Trophoblast cell (in vitro differentiated cells and primary cell): ENCODE data around the gene PTPA.

Experiments
- DNase-seq, 2 donors: peaks; one replicate each; pipeline ENCODE4 v3.0.0-alpha.2; 2016
- H2AFZ ChIP-seq: 2 replicates; pipeline ENCODE4 v1.6.1; 2013; ENCODE audit warnings: low read length, moderate library complexity, mild to moderate bottlenecking; ENCODE audit not compliant: insufficient read depth, poor library complexity
- H2AK5ac ChIP-seq: 2 replicates; pipeline ENCODE4 v1.6.1; 2013; ENCODE audit warnings: mild to moderate bottlenecking, low read length
- H2BK120ac ChIP-seq: 2 replicates; pipeline ENCODE4 v1.6.1; 2013; ENCODE audit warnings: low read length, mild to moderate bottlenecking, moderate library complexity; ENCODE audit not compliant: insufficient read depth, poor library complexity
- H2BK12ac ChIP-seq: 2 replicates; pipeline ENCODE4 v1.6.1; 2013; ENCODE audit warnings: mild to moderate bottlenecking, low read length, moderate library complexity
- H2BK5ac ChIP-seq: 2 replicates; pipeline ENCODE4 v1.6.1; 2013; ENCODE audit warnings: low read length, low read depth, moderate library complexity, mild to moderate bottlenecking; ENCODE audit not compliant: poor library complexity
- H3K14ac ChIP-seq: 2 replicates; pipeline ENCODE4 v1.6.1; 2013; ENCODE audit warnings: mild to moderate bottlenecking, low read length
- H3K18ac ChIP-seq: 2 replicates; pipeline ENCODE4 v1.6.1; 2013; ENCODE audit warnings: mild to moderate bottlenecking, low read length
- H3K23ac ChIP-seq: 2 replicates; pipeline ENCODE4 v1.6.1; 2013; ENCODE audit warnings: low read length
- H3K27ac ChIP-seq: 2 replicates; pipeline ENCODE4 v1.5.1; 2013; ENCODE audit warnings: low read depth, mild to moderate bottlenecking, inconsistent platforms, low read length, moderate library complexity
- H3K27me3 ChIP-seq: 2 replicates; pipeline ENCODE4 v1.6.1; 2013; ENCODE audit warnings: inconsistent platforms, mild to moderate bottlenecking, low read length, moderate library complexity; ENCODE audit not compliant: insufficient read depth
- H3K36me3 ChIP-seq, 2 experiments: 1 replicate in 1 of 2; 2 replicates in 1 of 2; pipeline ENCODE4 v1.6.1; 2013; ENCODE audit warnings: low read length in 2 of 2, mild to moderate bottlenecking in 2 of 2, moderate library complexity in 1 of 2; ENCODE audit not compliant: insufficient read depth in 2 of 2, control insufficient read depth in 1 of 2
- H3K4ac ChIP-seq: 2 replicates; pipeline ENCODE4 v1.6.1; 2013; ENCODE audit warnings: low read depth, mild to moderate bottlenecking, low read length, moderate library complexity
- H3K4me1 ChIP-seq, 2 experiments: 1 replicate in 1 of 2; 2 replicates in 1 of 2; pipeline ENCODE4 v1.6.1; 2013; ENCODE audit warnings: low read length in 2 of 2, mild to moderate bottlenecking in 2 of 2, moderate library complexity in 1 of 2; ENCODE audit not compliant: insufficient read depth in 2 of 2, control insufficient read depth in 1 of 2
- H3K4me2 ChIP-seq: 2 replicates; pipeline ENCODE4 v1.6.1; 2013; ENCODE audit warnings: inconsistent platforms, mild to moderate bottlenecking, low read length, moderate library complexity
- H3K4me3 ChIP-seq: 2 replicates; pipeline ENCODE4 v1.5.1; 2013; ENCODE audit warnings: mild to moderate bottlenecking, low read depth, low read length, inconsistent platforms
- H3K79me1 ChIP-seq: one replicate; pipeline ENCODE4 v1.6.1; 2013; ENCODE audit warnings: low read length
- H3K79me2 ChIP-seq: 2 replicates; pipeline ENCODE4 v1.6.1; 2013; ENCODE audit warnings: low read length, mild to moderate bottlenecking; ENCODE audit not compliant: control insufficient read depth, insufficient read depth, poor library complexity
- H3K9ac ChIP-seq: 2 replicates; pipeline ENCODE4 v1.6.1; 2013; ENCODE audit warnings: mild to moderate bottlenecking, low read length
- H3K9me3 ChIP-seq: 2 replicates; pipeline ENCODE4 v1.6.1; 2013; ENCODE audit warnings: low read depth, mild to moderate bottlenecking, control low read depth, inconsistent platforms, low read length; ENCODE audit not compliant: insufficient read depth
- H4K12ac ChIP-seq: 2 replicates; pipeline ENCODE4 v1.6.1; 2013; ENCODE audit warnings: low read depth, mild to moderate bottlenecking, low read length, moderate library complexity
- H4K8ac ChIP-seq: 2 replicates; pipeline ENCODE4 v1.6.1; 2013; ENCODE audit warnings: low read depth, mild to moderate bottlenecking, low read length, moderate library complexity
- H4K91ac ChIP-seq: one replicate; pipeline ENCODE4 v1.6.1; 2013; ENCODE audit warnings: low read depth, mild to moderate bottlenecking, low read length, moderate library complexity
- WGBS: extraction: QIAGEN DNeasy Blood & Tissue Kit; methylation state at CpG from one replicate; pipeline ENCODE4 v1.1.7; 2013; ENCODE audit warnings: missing lambda C conversion rate; ENCODE audit not compliant: insufficient read length, insufficient coverage; ENCODE audit errors: extremely low coverage; 5-methylcytosine and 5-hydroxymethylcytosine counted together

PTPA gene

GRCh38 chr9:129146441-129146941 lies 35.3 kb downstream of the PTPA start:
- peak overlapping the region; percentile 93 for H3K14ac ChIP-seq
- H3K36me3 ChIP-seq: peaks cover 46 to 51% of the 10 kb centered on the region in 2 experiments
- peak overlapping the region; percentile 98 for H3K27ac ChIP-seq
- H3K4me3 ChIP-seq: no peak overlapping the region
- H3K23ac ChIP-seq: no peak overlapping the region
- no peaks in the 10 kb centered on the region for H3K27me3 ChIP-seq
- H3K4me1 ChIP-seq: peaks cover 48 to 60% of the 10 kb centered on the region in 2 experiments
- peak overlapping the region; percentile 98 for H2BK120ac ChIP-seq
- peaks cover 50% of the 10 kb centered on the region for H3K79me1 ChIP-seq
- peak overlapping the region; percentile 92 for H2AK5ac ChIP-seq
- peak overlapping the region; percentile 41 for H2AFZ ChIP-seq
- peak overlapping the region; percentile 9 for H3K9ac ChIP-seq
- H3K18ac ChIP-seq: peak overlapping the region; percentile 96
- H4K91ac ChIP-seq: peak overlapping the region; percentile 97
- no peaks in the 10 kb centered on the region for H3K9me3 ChIP-seq
- WGBS: no CpG with 5 or more reads among the region's 8 CpGs
- H4K8ac ChIP-seq: peak overlapping the region; percentile 83
- DNase-seq: no peak
- H3K4ac ChIP-seq: peak overlapping the region; percentile 72
- H4K12ac ChIP-seq: peak overlapping the region; percentile 76
- peak overlapping the region; percentile 87 for H2BK5ac ChIP-seq
- H3K79me2 ChIP-seq: peaks cover 21% of the 10 kb centered on the region
- H2BK12ac ChIP-seq: peak overlapping the region; percentile 73
- H3K4me2 ChIP-seq: peak overlapping the region; percentile 6

DNA sequence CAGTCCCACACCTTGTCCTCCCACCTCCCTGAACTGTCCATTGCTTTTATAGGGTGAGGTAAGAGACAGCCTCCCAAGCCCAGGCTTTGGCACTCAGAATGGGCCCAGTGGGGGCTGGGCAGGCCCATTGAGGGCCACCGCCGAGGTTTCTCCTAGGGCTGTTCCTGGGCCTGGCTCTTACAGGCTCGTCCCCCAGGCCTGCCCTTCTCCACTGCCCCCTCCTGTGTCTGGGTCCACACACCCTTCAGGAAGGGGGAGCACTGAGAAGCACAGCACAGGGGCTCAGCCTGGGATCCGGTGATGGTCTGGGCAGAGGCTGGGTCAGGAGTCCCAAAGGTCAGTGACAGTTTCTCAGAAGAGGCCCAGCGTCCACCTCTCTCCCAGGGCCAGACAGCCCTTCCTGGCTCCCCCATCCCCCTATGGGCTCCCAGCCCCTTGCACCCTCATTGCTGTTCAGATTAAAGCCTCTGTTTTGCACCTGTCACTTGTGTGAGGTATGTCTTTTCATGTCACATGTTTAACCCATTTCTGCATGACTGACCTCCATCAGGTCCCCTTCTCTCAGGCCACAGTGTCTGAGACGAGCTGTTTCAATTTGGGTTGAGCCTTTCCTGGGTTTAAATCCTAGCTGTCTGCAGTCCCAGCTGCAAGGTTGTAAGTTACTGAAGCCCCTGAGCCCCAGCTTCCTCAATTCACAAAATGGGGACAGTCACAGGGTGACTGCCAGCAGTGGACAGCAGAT lies 37.4 kb downstream of the PTPA start:
- Histone ChIP-seq H3K14ac (no peak overlapping the region), H3K79me2 (peaks cover 15% of the 10 kb centered on the region), H2AFZ (no peak overlapping the region), H2BK12ac (no peak overlapping the region), H3K27me3 (no peaks in the 10 kb centered on the region), H3K4me1 (peaks cover 30 to 42% of the 10 kb centered on the region in 2 experiments), H2AK5ac (no peak overlapping the region), H3K4ac (no peak overlapping the region), H2BK5ac (no peak overlapping the region), H3K9me3 (no peaks in the 10 kb centered on the region), H3K18ac (no peak overlapping the region), H4K8ac (no peak overlapping the region), H3K27ac (no peak overlapping the region), H4K91ac (peak overlapping the region; percentile 45), H2BK120ac (no peak overlapping the region), H4K12ac (no peak overlapping the region), H3K79me1 (peaks cover 36% of the 10 kb centered on the region), H3K36me3 (peaks cover 53 to 54% of the 10 kb centered on the region in 2 experiments), H3K23ac (no peak overlapping the region), H3K4me3 (no peak overlapping the region), H3K9ac (no peak overlapping the region), H3K4me2 (no peak overlapping the region)
- DNase-seq: no peak
- WGBS: no CpG with 5 or more reads among the region's 6 CpGs

GRCh38 chr9:129149442-129149841 lies 38.2 kb downstream of the PTPA start:
- Histone ChIP-seq H2AFZ (no peak overlapping the region), H3K4me1 (peaks cover 25 to 36% of the 10 kb centered on the region in 2 experiments), H2BK12ac (no peak overlapping the region), H3K36me3 (peaks cover 50 to 52% of the 10 kb centered on the region in 2 experiments), H4K8ac (no peak overlapping the region), H3K4me3 (no peak overlapping the region), H3K4ac (no peak overlapping the region), H3K14ac (no peak overlapping the region), H2AK5ac (no peak overlapping the region), H3K23ac (no peak overlapping the region), H3K79me1 (peaks cover 29% of the 10 kb centered on the region), H4K91ac (no peak overlapping the region), H2BK5ac (no peak overlapping the region), H3K18ac (peak overlapping the region; percentile 17), H3K9ac (no peak overlapping the region), H3K27me3 (no peaks in the 10 kb centered on the region), H2BK120ac (no peak overlapping the region), H3K4me2 (no peak overlapping the region), H3K27ac (no peak overlapping the region), H4K12ac (no peak overlapping the region), H3K9me3 (no peaks in the 10 kb centered on the region), H3K79me2 (peaks cover 15% of the 10 kb centered on the region)
- no CpG with 5 or more reads among the region's 6 CpGs for WGBS
- no peak for DNase-seq

GRCh38 chr9:129150122-129150521 lies 38.9 kb downstream of the PTPA start:
- H3K79me2 ChIP-seq: peaks cover 15% of the 10 kb centered on the region
- H3K14ac ChIP-seq: no peak overlapping the region
- no peaks in the 10 kb centered on the region for H3K27me3 ChIP-seq
- no peak overlapping the region for H2AK5ac ChIP-seq
- peaks cover 26% of the 10 kb centered on the region for H3K79me1 ChIP-seq
- no peak overlapping the region for H2BK120ac ChIP-seq
- peaks cover 24 to 33% of the 10 kb centered on the region in 2 experiments for H3K4me1 ChIP-seq
- H2BK5ac ChIP-seq: no peak overlapping the region
- H3K23ac ChIP-seq: no peak overlapping the region
- no peak for DNase-seq
- H2AFZ ChIP-seq: no peak overlapping the region
- H3K9me3 ChIP-seq: no peaks in the 10 kb centered on the region
- no peak overlapping the region for H3K4me2 ChIP-seq
- no peak overlapping the region for H3K27ac ChIP-seq
- no peak overlapping the region for H4K8ac ChIP-seq
- H4K12ac ChIP-seq: no peak overlapping the region
- no peak overlapping the region for H3K9ac ChIP-seq
- no peak overlapping the region for H2BK12ac ChIP-seq
- no peak overlapping the region for H3K4me3 ChIP-seq
- H3K4ac ChIP-seq: no peak overlapping the region
- H3K36me3 ChIP-seq: peaks cover 57 to 59% of the 10 kb centered on the region in 2 experiments
- peak overlapping the region; percentile 31 for H3K18ac ChIP-seq
- WGBS: no CpG with 5 or more reads among the region's 10 CpGs
- H4K91ac ChIP-seq: no peak overlapping the region
